IMR-90 (cell line): ENCODE measurements around the gene KCNE2. TPM values are rescaled to one million over a fixed set of nuclear protein-coding genes. Genes with fewer than 3 reads are reported as not detected.
"Not testable (repeated sequence)": the region's sequence is repeated elsewhere in the genome, so short reads cannot be mapped to it uniquely, and the experiment has no call there.

Source experiments
- ATAC-seq: fragments of 200-7000 bp; cut with Tn5 transposase; 2 replicates; pipeline ENCODE4 v1.9.1; 2020; ENCODE audit warnings: low read depth, mild to moderate bottlenecking, moderate library complexity
- BruUV-seq: library from RNA; stranded (reverse); fragments of 400-500 nt; replicated peaks from 2 replicates; lab custom pipeline; 2021; lab: Mats Ljungman, UMichigan
- CTCF ChIA-PET: fragments of 300-600 bp; formaldehyde crosslinking; extraction: SDS; loops from one replicate; lab custom pipeline; 2021; ENCODE audit warnings: antibody characterized with exemption; lab: Yijun Ruan, JAX
- POLR2A ChIA-PET: fragments of 300-600 bp; sonication (Branson Sonifier 250); formaldehyde crosslinking; loops from one replicate; lab custom pipeline; 2022; ENCODE audit warnings: antibody characterized with exemption; ENCODE audit not compliant: unreplicated experiment; lab: Charles Lee
- DNase-seq: peaks from one replicate; pipeline ENCODE4 v3.0.0; 2013
- H2AFZ ChIP-seq: replicated peaks from 2 replicates; pipeline ENCODE3; 2013; ENCODE audit warnings: low read length, mild to moderate bottlenecking; ENCODE audit not compliant: poor library complexity
- H2AK5ac ChIP-seq: 2 replicates; pipeline ENCODE4 v1.6.1; 2013; ENCODE audit warnings: low read depth, low read length, inconsistent platforms
- H2AK9ac ChIP-seq: replicated peaks from 2 replicates; pipeline ENCODE3; 2013; ENCODE audit warnings: mild to moderate bottlenecking, low read depth, low read length, moderate library complexity; ENCODE audit not compliant: poor library complexity
- H2BK120ac ChIP-seq: 2 replicates; pipeline ENCODE4 v1.6.1; 2013; ENCODE audit warnings: low read depth, low read length, inconsistent platforms
- H2BK15ac ChIP-seq: 3 replicates; pipeline ENCODE4 v1.6.1; 2013; ENCODE audit warnings: low read depth, low read length, inconsistent platforms
- H2BK20ac ChIP-seq: 2 replicates; pipeline ENCODE4 v1.6.1; 2013; ENCODE audit warnings: low read depth, mild to moderate bottlenecking, inconsistent platforms, low read length, moderate library complexity
- H2BK5ac ChIP-seq: 2 replicates; pipeline ENCODE4 v1.6.1; 2013; ENCODE audit warnings: mild to moderate bottlenecking, low read depth, low read length, inconsistent platforms; ENCODE audit not compliant: poor library complexity, severe bottlenecking
- H3K14ac ChIP-seq: replicated peaks from 2 replicates; pipeline ENCODE4 v1.6.1; 2013; ENCODE audit warnings: low read depth, low read length, inconsistent platforms
- H3K18ac ChIP-seq: 2 replicates; pipeline ENCODE4 v1.6.1; 2013; ENCODE audit warnings: low read depth, low read length, control low read depth
- H3K23ac ChIP-seq: 2 replicates; pipeline ENCODE4 v1.6.1; 2013; ENCODE audit warnings: low read depth, low read length, inconsistent platforms
- H3K27ac ChIP-seq: 2 replicates; pipeline ENCODE4 v1.5.1; 2013; ENCODE audit warnings: mild to moderate bottlenecking, control low read depth, low read length; ENCODE audit not compliant: insufficient read depth
- H3K27me3 ChIP-seq: 2 replicates; pipeline ENCODE4 v1.6.1; 2013; ENCODE audit warnings: low read length; ENCODE audit not compliant: control insufficient read depth, insufficient read depth
- H3K36me3 ChIP-seq: 2 replicates; pipeline ENCODE4 v1.6.1; 2013; ENCODE audit warnings: low read length, mixed read lengths; ENCODE audit not compliant: control insufficient read depth, insufficient read depth
- H3K4ac ChIP-seq: 2 replicates; pipeline ENCODE4 v1.6.1; 2013; ENCODE audit warnings: low read depth, low read length, inconsistent platforms
- H3K4me1 ChIP-seq: 2 replicates; pipeline ENCODE4 v1.6.1; 2013; ENCODE audit warnings: low read length, mixed read lengths; ENCODE audit not compliant: control insufficient read depth, insufficient read depth
- H3K4me2 ChIP-seq: 2 replicates; pipeline ENCODE4 v1.6.1; 2013; ENCODE audit warnings: low read depth, mild to moderate bottlenecking, control low read depth, low read length, moderate library complexity
- H3K4me3 ChIP-seq: 2 replicates; pipeline ENCODE4 v1.5.1; 2013; ENCODE audit warnings: low read depth, mild to moderate bottlenecking, control low read depth, low read length, moderate library complexity; ENCODE audit not compliant: insufficient read depth
- H3K56ac ChIP-seq: 2 replicates; pipeline ENCODE4 v1.6.1; 2013; ENCODE audit warnings: low read length, inconsistent platforms; ENCODE audit not compliant: insufficient read depth; ENCODE audit errors: extremely low read depth
- H3K79me1 ChIP-seq, 2 experiments: 2 replicates each; pipeline ENCODE4 v1.6.1; 2013; ENCODE audit warnings: low read length in 2 of 2, inconsistent platforms in 1 of 2, low read depth in 1 of 2
- H3K9ac ChIP-seq: 2 replicates; pipeline ENCODE4 v1.6.1; 2013; ENCODE audit warnings: low read depth, low read length, control low read depth
- H3K9me1 ChIP-seq: 2 replicates; pipeline ENCODE4 v1.6.1; 2013; ENCODE audit warnings: low read length, inconsistent platforms; ENCODE audit not compliant: insufficient read depth
- H3K9me3 ChIP-seq: 2 replicates; pipeline ENCODE4 v1.6.1; 2013; ENCODE audit warnings: low read length; ENCODE audit not compliant: control insufficient read depth, insufficient read depth
- H4K20me1 ChIP-seq: 2 replicates; pipeline ENCODE4 v1.6.1; 2013; ENCODE audit warnings: low read length, inconsistent platforms; ENCODE audit not compliant: insufficient read depth
- H4K5ac ChIP-seq: 2 replicates; pipeline ENCODE4 v1.6.1; 2013; ENCODE audit warnings: mild to moderate bottlenecking, low read depth, low read length, control low read depth
- H4K8ac ChIP-seq, 2 experiments: 2 replicates each; pipeline ENCODE4 v1.6.1; 2013; ENCODE audit warnings: low read depth in 2 of 2, low read length in 2 of 2, control low read depth in 1 of 2, inconsistent platforms in 1 of 2
- H4K91ac ChIP-seq: 2 replicates; pipeline ENCODE4 v1.6.1; 2013; ENCODE audit warnings: low read depth, low read length, inconsistent platforms; ENCODE audit not compliant: insufficient read depth
- WGBS, 2 experiments: methylation state at CpG; one replicate each; pipeline versions ENCODE4 v1.1.5 to v1.1.7; 2013; ENCODE audit warnings: missing lambda C conversion rate in 2 of 2; ENCODE audit not compliant: insufficient read length in 1 of 2; ENCODE audit errors: extremely low coverage in 2 of 2; 5-methylcytosine and 5-hydroxymethylcytosine counted together
- dilution Hi-C: fragments of 300-500 bp; cut with HindIII; formaldehyde crosslinking; loops from one replicate; pipeline ENCODE4 v1.14.3; 2018; ENCODE audit warnings: low sequenced_read_pairs; ENCODE audit not compliant: unreplicated experiment
- in situ Hi-C: fragments of 300-500 bp; cut with MboI; formaldehyde crosslinking; loops from 3 replicates; pipeline ENCODE4 v1.14.3; 2019; ENCODE audit warnings: low sequenced_read_pairs, inconsistent platforms, mixed read lengths
- intact Hi-C: fragments of 100-400 bp; cut with micrococcal nuclease; formaldehyde crosslinking; loops from 2 replicates; pipeline ENCODE4 v1.10.0; 2022
- polyA plus RNA-seq, 3 experiments: library from polyadenylated mRNA; depleted of rRNA; stranded (reverse); fragments of >200 nt; gene quantifications; 2 replicates each; pipeline ENCODE4 v1.2.3, GENCODE V29; 2012; ENCODE audit warnings: low replicate concordance in 1 of 3
- total RNA-seq: library from RNA; depleted of rRNA; stranded (reverse); fragments of >200 nt; gene quantifications from 2 replicates; pipeline ENCODE4 v1.2.3, GENCODE V29; 2012

Gene KCNE2
- total and polyA plus RNA-seq, 2 of the 4 experiments (the other 2 are of a cell fraction) = not detected

DNA sequence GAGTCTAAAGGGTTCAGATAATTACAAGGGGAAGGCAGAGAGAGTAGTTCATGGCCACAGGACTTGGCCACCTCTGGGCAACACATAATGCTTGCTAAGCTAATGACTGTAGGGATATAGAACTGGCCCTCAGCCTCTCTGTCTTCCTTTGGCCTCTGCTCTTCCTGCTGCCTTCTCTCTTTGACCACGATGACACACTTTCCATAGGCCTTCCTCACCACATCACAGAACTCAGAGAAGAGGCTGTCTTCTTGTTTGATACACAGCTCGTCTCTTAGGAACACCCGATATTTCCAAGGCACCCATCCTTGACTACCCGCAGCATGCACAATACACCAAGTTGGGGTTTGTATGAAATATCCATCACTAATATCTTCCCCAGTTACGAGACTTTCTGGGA, 36.7 kb downstream of the KCNE2 start:
- H3K4ac ChIP-seq, in situ Hi-C loops, BruUV-seq, dilution Hi-C loops, H3K23ac ChIP-seq, H3K27me3 ChIP-seq, intact Hi-C loops, H4K20me1 ChIP-seq, H2BK5ac ChIP-seq, H3K14ac ChIP-seq, DNase-seq, H2BK15ac ChIP-seq, H3K9ac ChIP-seq, POLR2A ChIA-PET, H3K56ac ChIP-seq, H2AK5ac ChIP-seq, CTCF ChIA-PET, ATAC-seq, H2AK9ac ChIP-seq, H3K27ac ChIP-seq, H3K9me1 ChIP-seq, H3K79me1 ChIP-seq, H3K18ac ChIP-seq, H4K91ac ChIP-seq, H2AFZ ChIP-seq, H2BK20ac ChIP-seq, H3K4me3 ChIP-seq, H4K5ac ChIP-seq, H3K4me2 ChIP-seq, H3K4me1 ChIP-seq, H3K36me3 ChIP-seq, H4K8ac ChIP-seq, H2BK120ac ChIP-seq, H3K9me3 ChIP-seq: not testable (repeated sequence)
- no CpG with 5 or more reads among the region's 5 CpGs for WGBS, 2 experiments

GRCh38 chr21:34404742-34405141, 40.9 kb downstream of the KCNE2 start:
- CTCF ChIA-PET, H3K18ac ChIP-seq, H3K4me1 ChIP-seq, H3K79me1 ChIP-seq, H4K8ac ChIP-seq, H3K56ac ChIP-seq, H2BK120ac ChIP-seq, H2BK15ac ChIP-seq, H3K9me1 ChIP-seq, H3K4me3 ChIP-seq, H3K9me3 ChIP-seq, H2BK5ac ChIP-seq, H4K91ac ChIP-seq, H3K23ac ChIP-seq, H3K14ac ChIP-seq, H2AK5ac ChIP-seq, intact Hi-C loops, BruUV-seq, in situ Hi-C loops, H2AFZ ChIP-seq, POLR2A ChIA-PET, ATAC-seq, H4K20me1 ChIP-seq, H3K27ac ChIP-seq, H4K5ac ChIP-seq, H3K27me3 ChIP-seq, H3K9ac ChIP-seq, dilution Hi-C loops, H3K36me3 ChIP-seq, DNase-seq, H2BK20ac ChIP-seq, H3K4me2 ChIP-seq, H2AK9ac ChIP-seq, H3K4ac ChIP-seq: not testable (repeated sequence)
- WGBS, 2 experiments = no CpG with 5 or more reads among the region's 5 CpGs
